ENCODE measurements around the gene TEX51. TPM values are rescaled to one million over a fixed set of nuclear protein-coding genes. Genes with fewer than 3 reads are reported as not detected.

TEX51 gene
- total and polyA plus RNA-seq, 2 donors (not counting 3 experiments of a cell fraction or from before 2014, with no cell fraction given): not detected

DNA sequence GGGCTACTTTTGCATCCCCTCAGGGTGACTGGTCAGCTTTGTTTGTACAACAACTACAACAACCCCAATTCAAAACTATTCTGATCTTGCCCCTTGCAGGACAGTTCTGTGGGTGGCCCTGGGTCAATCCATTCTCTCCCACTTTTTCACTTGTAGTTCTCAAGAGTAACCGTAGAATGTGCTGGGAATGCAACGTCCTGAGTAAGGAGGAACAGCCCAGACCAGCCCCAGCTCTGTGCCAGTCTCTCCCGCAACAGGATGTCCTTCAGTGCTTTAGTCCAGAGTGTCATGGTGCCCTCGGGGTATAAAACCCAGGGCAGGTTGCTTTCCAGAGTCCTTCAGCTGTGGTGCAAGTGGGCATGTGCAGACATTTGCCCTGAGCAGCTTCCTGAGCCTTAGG lies 22.1 kb upstream of the TEX51 start:
- Histone ChIP-seq H3K4me1 (ENCODE audit: control insufficient read depth, extremely low read depth, insufficient read depth, low read length) (no peaks in the 10 kb centered on the region), H3K27me3 (ENCODE audit: control insufficient read depth in 2 of 2, insufficient read depth in 2 of 2, low read length in 2 of 2) (no peaks in the 10 kb centered on the region), H2AFZ (ENCODE audit: low read depth, low read length) (no peak overlapping the region), H3K9me1 (replicated peaks; ENCODE audit: control insufficient read depth, extremely low read depth, insufficient read depth, low read length) (no peaks in the 10 kb centered on the region), H3K9ac (replicated peaks; ENCODE audit: extremely low read depth, insufficient read depth, low read length) (no peak overlapping the region), H3K4me2 (ENCODE audit: insufficient read depth, low read length) (no peak overlapping the region), H3K9me3 (replicated peaks; ENCODE audit: control insufficient read depth, insufficient read depth, low read length) (no peaks in the 10 kb centered on the region), H3K4me3 (replicated peaks in 1 of 3; ENCODE audit: insufficient read depth in 1 of 3, low read depth in 1 of 3, low read length in 3 of 3) (no peak overlapping the region), H3K36me3 (ENCODE audit: control insufficient read depth in 2 of 2, extremely low read depth in 1 of 2, insufficient read depth in 2 of 2, low read length in 2 of 2) (no peaks in the 10 kb centered on the region), H3K27ac (ENCODE audit: insufficient read depth, low read depth, low read length) (no peak overlapping the region), H3K79me2 (ENCODE audit: control insufficient read depth, insufficient read depth, low read length) (no peaks in the 10 kb centered on the region), H4K20me1 (replicated peaks; ENCODE audit: control insufficient read depth, extremely low read depth, insufficient read depth, low read length) (no peaks in the 10 kb centered on the region)
- CTCF ChIA-PET: no interaction called here
- TF ChIP-seq POLR2AphosphoS5 (IDR thresholded peaks at IDR 0.05; ENCODE audit: insufficient read depth, low read depth, low read length) (no peak), FOS (IDR thresholded peaks at IDR 0.05; ENCODE audit: borderline replicate concordance, insufficient read depth, low read length) (no peak), JUN (IDR thresholded peaks at IDR 0.05; ENCODE audit: borderline replicate concordance, insufficient read depth, insufficient read length, low read depth) (no peak), EZH2 (IDR thresholded peaks at IDR 0.05; ENCODE audit: borderline replicate concordance, low read depth, low read length, severe bottlenecking) (no peak), MYC (IDR thresholded peaks at IDR 0.05; ENCODE audit: low read depth, low read length) (no peak), POLR2A (IDR thresholded peaks at IDR 0.05; ENCODE audit: low read depth, low read length) (no peak), GATA2 (IDR thresholded peaks at IDR 0.05; ENCODE audit: insufficient read depth, insufficient read length, low read depth, low read length) (no peak)
- TF ChIP-seq, protein P1, sequence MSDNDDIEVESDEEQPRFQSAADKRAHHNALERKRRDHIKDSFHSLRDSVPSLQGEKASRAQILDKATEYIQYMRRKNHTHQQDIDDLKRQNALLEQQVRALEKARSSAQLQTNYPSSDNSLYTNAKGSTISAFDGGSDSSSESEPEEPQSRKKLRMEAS (IDR thresholded peaks at IDR 0.05; ENCODE audit: insufficient read depth, insufficient read length): no peak
- TF ChIP-seq, protein P2, sequence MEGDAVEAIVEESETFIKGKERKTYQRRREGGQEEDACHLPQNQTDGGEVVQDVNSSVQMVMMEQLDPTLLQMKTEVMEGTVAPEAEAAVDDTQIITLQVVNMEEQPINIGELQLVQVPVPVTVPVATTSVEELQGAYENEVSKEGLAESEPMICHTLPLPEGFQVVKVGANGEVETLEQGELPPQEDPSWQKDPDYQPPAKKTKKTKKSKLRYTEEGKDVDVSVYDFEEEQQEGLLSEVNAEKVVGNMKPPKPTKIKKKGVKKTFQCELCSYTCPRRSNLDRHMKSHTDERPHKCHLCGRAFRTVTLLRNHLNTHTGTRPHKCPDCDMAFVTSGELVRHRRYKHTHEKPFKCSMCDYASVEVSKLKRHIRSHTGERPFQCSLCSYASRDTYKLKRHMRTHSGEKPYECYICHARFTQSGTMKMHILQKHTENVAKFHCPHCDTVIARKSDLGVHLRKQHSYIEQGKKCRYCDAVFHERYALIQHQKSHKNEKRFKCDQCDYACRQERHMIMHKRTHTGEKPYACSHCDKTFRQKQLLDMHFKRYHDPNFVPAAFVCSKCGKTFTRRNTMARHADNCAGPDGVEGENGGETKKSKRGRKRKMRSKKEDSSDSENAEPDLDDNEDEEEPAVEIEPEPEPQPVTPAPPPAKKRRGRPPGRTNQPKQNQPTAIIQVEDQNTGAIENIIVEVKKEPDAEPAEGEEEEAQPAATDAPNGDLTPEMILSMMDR (IDR thresholded peaks at IDR 0.05; ENCODE audit: extremely low read depth in 1 of 2, insufficient read depth in 1 of 2, low read depth in 1 of 2, low read length in 2 of 2): no peak
- intact Hi-C loops (cut with micrococcal nuclease) (no loop called here), dilution Hi-C loops (cut with MboI; ENCODE audit: extremely low pct_ligation_motif_present, low sequenced_read_pairs) (no loop called here)
- DNase-seq (ENCODE audit: low read depth, low spot score) (no peak), FAIRE-seq (no peak)
- POLR2A ChIA-PET: no interaction called here
- BruUV-seq (replicated peaks): no TSS peak

Measured in endothelial cell of umbilical vein (primary cell).